ENCODE data around the gene NPR2. TPM values are rescaled to one million over a fixed set of nuclear protein-coding genes. Genes with fewer than 3 reads are reported as not detected.

The NPR2 gene
- 10 to 100 TPM in 3 of 4 donors, 1 to 10 TPM in 1; 6.7 to 29.5 (median 21.6) TPM for total RNA-seq

DNA sequence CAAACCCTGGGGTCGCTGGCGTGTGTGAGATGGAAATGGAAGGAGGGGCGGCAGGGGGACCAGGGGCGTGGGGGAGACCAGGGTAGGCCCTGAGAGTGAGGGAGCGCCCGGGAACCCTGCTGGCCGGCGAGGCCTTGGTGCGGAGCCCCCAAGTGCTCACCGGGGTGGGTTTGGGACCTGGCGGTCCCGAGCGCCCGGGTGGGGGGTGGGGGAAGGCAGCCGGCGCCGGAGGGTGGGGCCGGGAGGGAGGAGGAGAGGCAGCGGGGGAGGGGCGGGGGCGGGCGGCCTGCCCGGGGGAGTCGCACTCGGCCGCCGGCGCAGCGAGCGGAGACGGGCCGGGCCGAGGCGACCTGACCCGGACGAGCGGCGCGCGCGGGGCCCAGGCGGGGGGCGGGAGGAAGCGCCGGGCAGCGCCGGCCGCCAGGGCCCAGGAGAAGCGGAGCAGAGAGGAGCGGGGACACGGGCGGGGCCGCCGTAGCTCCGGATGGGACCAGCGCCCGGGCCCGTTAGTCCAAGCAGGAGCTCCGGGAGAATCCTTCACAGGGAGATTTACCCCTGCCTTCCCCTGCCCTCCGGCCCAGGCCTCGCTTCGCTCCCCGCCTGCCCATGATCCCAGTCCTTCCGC lies at the start of gene NPR2:
NPR2 (plus strand) TSS at position 295 of the 625 bp plus-strand sequence. CDS start 818 bp downstream, outside the sequence.
- Histone ChIP-seq H3K4me1 (peaks cover 0 to 27% (median 0%) of the 10 kb centered on the region in 4 donors), H3K4me3 (peak within 1 kb of the TSS; percentile 20 to 55 (median 38)), H3K27ac (peak within 1 kb of the TSS; percentile 7 to 76 (median 48)), H3K9me3 (no peaks in the 10 kb centered on the region), H3K27me3 (no peaks in the 10 kb centered on the region), H3K36me3 (no peaks in the 10 kb centered on the region)
- TF ChIP-seq CTCF (IDR thresholded peaks at IDR 0.05) (no peak), POLR2A (IDR thresholded peaks at IDR 0.05) (no peak)
- no peak for DNase-seq

DNA sequence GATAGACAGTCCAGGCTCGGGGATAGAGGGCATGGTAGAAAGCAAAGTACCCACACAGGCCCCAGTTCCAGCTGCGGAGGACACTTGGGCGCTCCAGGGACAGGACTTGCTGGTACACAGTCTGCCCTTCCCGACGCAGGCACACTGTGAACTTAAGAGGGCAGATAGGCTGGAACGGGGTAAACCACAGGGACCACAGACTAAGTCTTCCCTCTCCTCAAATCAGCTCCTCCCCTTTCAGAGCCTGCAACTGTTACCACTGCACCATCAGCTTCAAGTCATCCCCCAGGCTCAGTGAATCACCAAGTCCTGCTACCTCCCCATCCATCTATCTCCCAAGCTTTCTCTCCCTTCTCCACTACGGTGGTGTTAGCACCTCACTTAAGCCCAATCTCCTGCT lies 49.7 kb upstream of the NPR2 start:
- peaks cover 0 to 33% (median 7%) of the 10 kb centered on the region in 4 donors for H3K4me1 ChIP-seq
- no peaks in the 10 kb centered on the region for H3K27me3 ChIP-seq
- no peak overlapping the region for H3K4me3 ChIP-seq
- TF ChIP-seq CTCF (IDR thresholded peaks at IDR 0.05) (no peak), POLR2A (IDR thresholded peaks at IDR 0.05) (no peak)
- no peak for DNase-seq
- H3K27ac ChIP-seq: no peak overlapping the region
- peaks cover 0 to 84% (median 3%) of the 10 kb centered on the region in 3 donors for H3K36me3 ChIP-seq
- no peaks in the 10 kb centered on the region for H3K9me3 ChIP-seq

GRCh38 chr9:35743452-35743851 lies 47.9 kb upstream of the NPR2 start:
- H3K4me3 ChIP-seq: no peak overlapping the region
- H3K4me1 ChIP-seq: peaks cover 0 to 41% (median 17%) of the 10 kb centered on the region in 4 donors
- no peak for TF ChIP-seq CTCF (IDR thresholded peaks at IDR 0.05)
- no peak for TF ChIP-seq POLR2A (IDR thresholded peaks at IDR 0.05)
- H3K9me3 ChIP-seq: no peaks in the 10 kb centered on the region
- H3K27ac ChIP-seq: no peak overlapping the region
- DNase-seq: no peak
- H3K27me3 ChIP-seq: no peaks in the 10 kb centered on the region
- H3K36me3 ChIP-seq: peaks cover 0 to 67% (median 3%) of the 10 kb centered on the region in 3 donors

GRCh38 chr9:35743880-35744518 lies 47.4 kb upstream of the NPR2 start:
- peaks cover 0 to 41% (median 17%) of the 10 kb centered on the region in 4 donors for H3K4me1 ChIP-seq
- peak overlapping the region in 1 of 4 donors; percentile 22 for H3K27ac ChIP-seq
- H3K9me3 ChIP-seq: no peaks in the 10 kb centered on the region
- no peak for DNase-seq
- H3K36me3 ChIP-seq: peaks cover 0 to 61% (median 3%) of the 10 kb centered on the region in 3 donors
- TF ChIP-seq POLR2A (IDR thresholded peaks at IDR 0.05): no peak
- no peak for TF ChIP-seq CTCF (IDR thresholded peaks at IDR 0.05)
- H3K27me3 ChIP-seq: no peaks in the 10 kb centered on the region
- no peak overlapping the region for H3K4me3 ChIP-seq

- Histone ChIP-seq H3K36me3 (peaks cover 0 to 47% (median 3%) of the 10 kb centered on the region in 3 donors), H3K4me1 (peaks cover 0 to 50% (median 17%) of the 10 kb centered on the region in 4 donors), H3K9me3 (no peaks in the 10 kb centered on the region), H3K27ac (peak overlapping the region in 3 of 4 donors; percentile 54 to 99 (median 97)), H3K27me3 (no peaks in the 10 kb centered on the region), H3K4me3 (peak overlapping the region in 3 of 4 donors; percentile 90 to 96 (median 93))
- no peak for DNase-seq
- TF ChIP-seq POLR2A (IDR thresholded peaks at IDR 0.05): no peak
- TF ChIP-seq CTCF (IDR thresholded peaks at IDR 0.05): no peak
Measured at GRCh38 chr9:35745569-35745968, 45.8 kb upstream of the NPR2 start.

Data from Peyer's patch (tissue), 4 donors.